RWPE1 (cell line): Measurements from ENCODE around the gene AHDC1.

ENCODE experiments used
- CTCF ChIA-PET: fragments of 350-600 bp; sonication (Branson Sonifier 250); formaldehyde crosslinking; extraction: SDS; loops from one replicate; lab custom pipeline; 2021; lab: Yijun Ruan, JAX
- POLR2A ChIA-PET: fragments of 400-600 bp; formaldehyde crosslinking; extraction: SDS; loops from one replicate; lab custom pipeline; 2020; ENCODE audit warnings: antibody characterized with exemption; ENCODE audit not compliant: low non-redundant PET; lab: Yijun Ruan, JAX
- DNase-seq: peaks from one replicate; pipeline ENCODE4 v3.0.0; 2012; ENCODE audit warnings: low spot score
- H3K27ac ChIP-seq: fragments of 450-650 bp; 2 replicates; pipeline ENCODE4 v1.5.1; 2017
- CTCF ChIP-seq: fragments of 450-650 bp; conservative IDR thresholded peaks from 2 replicates; pipeline ENCODE4 v1.5.1; 2017; ENCODE audit warnings: low read depth, mild to moderate bottlenecking

Gene AHDC1

GRCh38 chr1:27574871-27575831 is 28.8 kb downstream of the AHDC1 start:
- ChIA-PET CTCF (interaction anchor here (0.6 to 1.7 kb wide), 6 partner anchors 11 to 274 kb away, joined by 3 to 8 read pairs (median 4); no protein-coding TSS in a partner anchor), POLR2A (interaction anchor here (0.6 to 0.8 kb wide), 2 partner anchors 27 to 38 kb away, joined by 3 to 7 read pairs; no protein-coding TSS in a partner anchor)
- peak overlapping the region; percentile 98 for H3K27ac ChIP-seq
- DNase-seq: peak; percentile 78
- TF ChIP-seq CTCF: peak; percentile 30; the same call in 1 of the 2 replicates

GRCh38 chr1:27574001-27574781 is 29.8 kb downstream of the AHDC1 start:
- POLR2A ChIA-PET: no interaction called here
- H3K27ac ChIP-seq: peak overlapping the region; percentile 98
- no peak for DNase-seq
- no peak for TF ChIP-seq CTCF
- CTCF ChIA-PET: interaction anchor here (0.6 to 1.7 kb wide), 6 partner anchors 10 to 273 kb away, joined by 3 to 8 read pairs (median 4); no protein-coding TSS in a partner anchor

GRCh38 chr1:27572679-27573426 is 31.1 kb downstream of the AHDC1 start:
- ChIA-PET CTCF (interaction anchor here (0.6 to 0.7 kb wide), 4 partner anchors 16 to 37 kb away, joined by 3 to 6 read pairs (median 4); no protein-coding TSS in a partner anchor), POLR2A (interaction anchor here (0.5 kb wide), 1 partner anchor 22 kb away, joined by 3 read pairs; no protein-coding TSS in a partner anchor)
- TF ChIP-seq CTCF: no peak
- DNase-seq: no peak
- H3K27ac ChIP-seq: peak overlapping the region; percentile 98

- CTCF ChIA-PET: interaction anchor here (0.7 to 4.9 kb wide), 3 partner anchors 15 to 37 kb away, joined by 5 to 46 read pairs (median 6); no protein-coding TSS in a partner anchor
- DNase-seq: no peak
- TF ChIP-seq CTCF: no peak
- H3K27ac ChIP-seq: peak overlapping the region; percentile 98
- POLR2A ChIA-PET: interaction anchor here (0.5 kb wide), 1 partner anchor 23 kb away, joined by 3 read pairs; no protein-coding TSS in a partner anchor
Measured at GRCh38 chr1:27572019-27572678, 31.8 kb downstream of the AHDC1 start.

GRCh38 chr1:27571439-27572018 is 32.4 kb downstream of the AHDC1 start:
- H3K27ac ChIP-seq: peak overlapping the region; percentile 98
- DNase-seq: no peak
- ChIA-PET POLR2A (no interaction called here), CTCF (interaction anchor here (0.7 to 4.9 kb wide), 2 partner anchors 14 to 35 kb away, joined by 3 to 46 read pairs; no protein-coding TSS in a partner anchor)
- no peak for TF ChIP-seq CTCF
